Esophagus muscularis mucosa (tissue), 3 donors: ENCODE measurements around the gene COL27A1.

Experiments
- POLR2A ChIP-seq: fragments of 450-650 bp; IDR thresholded peaks from one replicate; pipeline ENCODE4 v1.6.1; 2017; ENCODE audit warnings: antibody characterized with exemption, moderate library complexity, mild to moderate bottlenecking, low read depth
- TF ChIP-seq, protein P1 (sequence below), 3 experiments: fragments of 200-600 bp in 2 of 3; fragments of 450-650 bp in 1 of 3; sonication (generic) in 2 of 3; IDR thresholded peaks; one replicate each; pipeline ENCODE4 v1.5.1; 2017 to 2019; ENCODE audit warnings: antibody characterized with exemption in 3 of 3, mild to moderate bottlenecking in 2 of 3, moderate library complexity in 1 of 3

DNA sequence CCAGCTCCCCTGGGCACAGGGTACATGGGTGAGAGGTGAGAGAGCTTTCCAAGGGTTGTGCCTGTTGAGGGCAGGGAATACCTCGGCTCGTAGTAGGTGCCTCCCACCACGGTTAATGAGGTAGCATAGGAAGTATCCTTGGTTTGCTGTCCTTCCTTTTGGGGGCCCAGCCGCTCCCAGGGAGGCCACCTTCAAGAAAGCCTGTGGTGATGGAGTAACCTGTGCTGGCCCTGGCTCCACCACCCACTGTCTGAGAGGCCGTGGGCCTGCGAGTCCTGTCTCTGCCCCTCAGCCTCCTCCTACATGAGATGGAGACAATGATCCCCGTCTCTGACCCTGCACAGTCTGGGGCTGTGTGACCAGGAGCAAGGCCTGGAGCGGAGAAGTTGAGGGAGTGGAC lies 40.8 kb downstream of the COL27A1 start:
- TF ChIP-seq, protein P1, sequence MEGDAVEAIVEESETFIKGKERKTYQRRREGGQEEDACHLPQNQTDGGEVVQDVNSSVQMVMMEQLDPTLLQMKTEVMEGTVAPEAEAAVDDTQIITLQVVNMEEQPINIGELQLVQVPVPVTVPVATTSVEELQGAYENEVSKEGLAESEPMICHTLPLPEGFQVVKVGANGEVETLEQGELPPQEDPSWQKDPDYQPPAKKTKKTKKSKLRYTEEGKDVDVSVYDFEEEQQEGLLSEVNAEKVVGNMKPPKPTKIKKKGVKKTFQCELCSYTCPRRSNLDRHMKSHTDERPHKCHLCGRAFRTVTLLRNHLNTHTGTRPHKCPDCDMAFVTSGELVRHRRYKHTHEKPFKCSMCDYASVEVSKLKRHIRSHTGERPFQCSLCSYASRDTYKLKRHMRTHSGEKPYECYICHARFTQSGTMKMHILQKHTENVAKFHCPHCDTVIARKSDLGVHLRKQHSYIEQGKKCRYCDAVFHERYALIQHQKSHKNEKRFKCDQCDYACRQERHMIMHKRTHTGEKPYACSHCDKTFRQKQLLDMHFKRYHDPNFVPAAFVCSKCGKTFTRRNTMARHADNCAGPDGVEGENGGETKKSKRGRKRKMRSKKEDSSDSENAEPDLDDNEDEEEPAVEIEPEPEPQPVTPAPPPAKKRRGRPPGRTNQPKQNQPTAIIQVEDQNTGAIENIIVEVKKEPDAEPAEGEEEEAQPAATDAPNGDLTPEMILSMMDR (IDR thresholded peaks at IDR 0.05), result no peak
- no peak for TF ChIP-seq POLR2A
